Measurements from ENCODE around the gene CLASP1.

GRCh38 chr2:121455446-121455845 lies 193.8 kb downstream of the CLASP1 start:
- no peak for TF ChIP-seq CTCF (IDR thresholded peaks at IDR 0.05; ENCODE audit: control extremely low read depth in 1 of 3, insufficient read depth in 1 of 3, low read depth in 1 of 3, low read length in 3 of 3)
- no peak for TF ChIP-seq EP300 (IDR thresholded peaks at IDR 0.05; ENCODE audit: borderline replicate concordance in 1 of 2, low read depth in 2 of 2, low read length in 2 of 2)

All from H1 (cell line).